WTC11 (cell line): ENCODE results near the gene EBF3. TPM values are rescaled to one million over a fixed set of nuclear protein-coding genes. Genes with fewer than 3 reads are reported as not detected.
A peak's percentile ranks its signal among the peaks of the same experiment; 100 is the strongest.

Experiments used
- ATAC-seq: fragments of 200-7000 bp; cut with Tn5 transposase; 2 replicates; pipeline ENCODE4 v1.10.0; 2021; ENCODE audit warnings: mild to moderate bottlenecking, moderate library complexity
- CTCF ChIA-PET: fragments of 300-600 bp; sonication (Branson Sonifier 250); formaldehyde crosslinking; loops from one replicate; lab custom pipeline; 2021; ENCODE audit warnings: antibody characterized with exemption; lab: Charles Lee
- POLR2A ChIA-PET: fragments of 350-600 bp; sonication (Branson Sonifier 250); formaldehyde crosslinking; loops from one replicate; lab custom pipeline; 2021; ENCODE audit warnings: antibody characterized with exemption; lab: Charles Lee
- DNase-seq: peaks from one replicate; pipeline ENCODE4 v3.0.0; 2021; ENCODE audit warnings: low spot score
- H3K27ac Mint-ChIP-seq: 2 replicates; pipeline ENCODE4 v1.8.0; 2021; ENCODE audit warnings: mixed read lengths
- H3K27me3 Mint-ChIP-seq: 2 replicates; pipeline ENCODE4 v1.8.0; 2021; ENCODE audit warnings: low read depth, mild to moderate bottlenecking, moderate library complexity, mixed read lengths
- H3K36me3 Mint-ChIP-seq: 2 replicates; pipeline ENCODE4 v1.8.0; 2021; ENCODE audit warnings: mixed read lengths
- H3K4me1 Mint-ChIP-seq: 2 replicates; pipeline ENCODE4 v1.8.0; 2022; ENCODE audit warnings: mixed read lengths
- H3K4me3 Mint-ChIP-seq: 2 replicates; pipeline ENCODE4 v1.8.0; 2021; ENCODE audit warnings: mild to moderate bottlenecking, moderate library complexity, mixed read lengths
- H3K9me3 Mint-ChIP-seq: 2 replicates; pipeline ENCODE4 v1.8.0; 2021; ENCODE audit warnings: mixed read lengths
- CDX4 ChIP-seq: fragments of 250-450 bp; sonication (Bioruptor Pico); IDR thresholded peaks from 2 replicates; pipeline ENCODE4 v1.9.0; 2021; ENCODE audit warnings: moderate library complexity, mild to moderate bottlenecking, inconsistent platforms, borderline replicate concordance
- E2F5 ChIP-seq: sonication (generic); formaldehyde crosslinking; IDR thresholded peaks from 2 replicates; pipeline ENCODE4 v1.8.1; 2022; ENCODE audit warnings: mild to moderate bottlenecking, moderate library complexity, missing genetic modification reagents
- FOXP4 ChIP-seq: sonication (generic); formaldehyde crosslinking; IDR thresholded peaks from 2 replicates; pipeline ENCODE4 v1.8.0; 2022; ENCODE audit warnings: mild to moderate bottlenecking, missing genetic modification reagents
- KAT7 ChIP-seq: sonication (generic); formaldehyde crosslinking; IDR thresholded peaks from 2 replicates; pipeline ENCODE4 v1.8.1; 2023; ENCODE audit warnings: missing genetic modification reagents, mild to moderate bottlenecking, borderline replicate concordance
- MAX ChIP-seq: sonication (generic); formaldehyde crosslinking; IDR thresholded peaks from 2 replicates; pipeline ENCODE4 v1.8.0; 2022; ENCODE audit warnings: mild to moderate bottlenecking, missing genetic modification reagents
- USF2 ChIP-seq: sonication (generic); formaldehyde crosslinking; IDR thresholded peaks from 2 replicates; pipeline ENCODE4 v1.8.1; 2023; ENCODE audit warnings: mild to moderate bottlenecking, missing genetic modification reagents, moderate library complexity
- ZNF281 ChIP-seq: sonication (generic); formaldehyde crosslinking; IDR thresholded peaks from 2 replicates; pipeline ENCODE4 v1.8.0; 2023; ENCODE audit warnings: mild to moderate bottlenecking, missing genetic modification reagents
- ZNF423 ChIP-seq: fragments of 250-450 bp; sonication (Bioruptor Pico); IDR thresholded peaks from 2 replicates; pipeline ENCODE4 v2.1.2; 2022; ENCODE audit warnings: mild to moderate bottlenecking, moderate library complexity
- ZNF425 ChIP-seq: fragments of 250-450 bp; sonication (Bioruptor Pico); conservative IDR thresholded peaks from 2 replicates; pipeline ENCODE4 v1.9.0; 2021; ENCODE audit warnings: mild to moderate bottlenecking
- total RNA-seq: library from RNA; stranded (reverse); gene quantifications from 3 replicates; pipeline ENCODE4 v1.2.3, GENCODE V29; 2021

Gene EBF3
- total RNA-seq, 1 experiment from 2014 or later = 1.2 TPM

GRCh38 chr10:129959544-129960480 is 4.3 kb downstream of the EBF3 start:
- TF ChIP-seq USF2 (CRISPR knock-in tag) (peak; percentile 31; the same call in 1 of the 2 replicates), CDX4 (no peak), ZNF423 (peak; percentile 67; the same call in 1 of the 2 replicates)
- H3K36me3 Mint-ChIP-seq = no peaks in the 10 kb centered on the region
- ChIA-PET CTCF (interaction anchor here (0.6 to 2.7 kb wide), 6 partner anchors 9 to 168 kb away, joined by 3 to 6 read pairs (median 4); no protein-coding TSS in a partner anchor), POLR2A (interaction anchor here (0.9 kb wide), 1 partner anchor 10 kb away, joined by 3 read pairs; no protein-coding TSS in a partner anchor)
- ATAC-seq (no peak), DNase-seq (no peak)
- H3K4me3 Mint-ChIP-seq = peak overlapping the region; percentile 69
- peaks cover 65% of the 10 kb centered on the region for H3K4me1 Mint-ChIP-seq
- no peak overlapping the region for H3K27ac Mint-ChIP-seq
- H3K27me3 Mint-ChIP-seq = peaks cover 86% of the 10 kb centered on the region
- H3K9me3 Mint-ChIP-seq = no peaks in the 10 kb centered on the region

- Mint-ChIP-seq H3K4me1 (peaks cover 65% of the 10 kb centered on the region), H3K9me3 (no peaks in the 10 kb centered on the region), H3K27me3 (peaks cover 91% of the 10 kb centered on the region), H3K27ac (no peak overlapping the region), H3K4me3 (peak overlapping the region; percentile 70), H3K36me3 (no peaks in the 10 kb centered on the region)
- ChIA-PET CTCF (interaction anchor here (1.4 to 2.7 kb wide), 5 partner anchors 10 to 92 kb away, joined by 4 to 6 read pairs (median 6); no protein-coding TSS in a partner anchor), POLR2A (interaction anchor here (0.6 kb wide), 1 partner anchor 9 kb away, joined by 3 read pairs; no protein-coding TSS in a partner anchor)
- DNase-seq (peak; percentile 54), ATAC-seq (peak; percentile 5)
- 0 out of 2 replicates have a peak, but pooled peaks have one; percentile 24 for TF ChIP-seq KAT7 (CRISPR knock-in tag)
- TF ChIP-seq FOXP4 (CRISPR knock-in tag) = peak; percentile 63; the same call in 1 of the 2 replicates
- TF ChIP-seq E2F5 = 0 out of 2 replicates have a peak, but pooled peaks have one; percentile 36
- no peak for TF ChIP-seq ZNF281
- no peak for TF ChIP-seq ZNF425 (CRISPR knock-in tag)
- peak; percentile 60; the same call in 1 of the 2 replicates for TF ChIP-seq MAX (CRISPR knock-in tag)
Measured at GRCh38 chr10:129958629-129959543, 5.2 kb downstream of the EBF3 start.
